A673 (cell line): ENCODE data around the gene BDNF. TPM values are rescaled to one million over a fixed set of nuclear protein-coding genes. Genes with fewer than 3 reads are reported as not detected.

Experiments
- BruUV-seq: library from RNA; stranded (reverse); fragments of 400-500 nt; replicated peaks from 2 replicates; lab custom pipeline; 2021; lab: Mats Ljungman, UMichigan
- CTCF ChIA-PET: fragments of 300-600 bp; sonication (Branson Sonifier 250); formaldehyde crosslinking; loops from one replicate; lab custom pipeline; 2022; ENCODE audit warnings: antibody characterized with exemption; lab: Charles Lee
- POLR2A ChIA-PET: fragments of 300-600 bp; sonication (Branson Sonifier 250); formaldehyde crosslinking; loops from one replicate; lab custom pipeline; 2022; ENCODE audit warnings: antibody characterized with exemption; ENCODE audit not compliant: low non-redundant PET; lab: Charles Lee
- DNase-seq: peaks from one replicate; pipeline ENCODE4 v3.0.0-alpha.2; 2015; ENCODE audit warnings: low spot score
- H3K27ac ChIP-seq: fragments of 200-600 bp; sonication (generic); 2 replicates; pipeline ENCODE4 v1.5.1; 2016; ENCODE audit warnings: mixed run types, low read depth, mild to moderate bottlenecking, mixed read lengths, antibody characterized with exemption, low read length; ENCODE audit not compliant: poor library complexity, severe bottlenecking
- H3K27me3 ChIP-seq: fragments of 200-600 bp; sonication (generic); replicated peaks from 2 replicates; pipeline ENCODE4 v1.6.1; 2017; ENCODE audit warnings: mixed run types, low read depth, mild to moderate bottlenecking, mixed read lengths, antibody characterized with exemption, low read length; ENCODE audit not compliant: insufficient read depth, poor library complexity
- H3K36me3 ChIP-seq: fragments of 200-600 bp; sonication (generic); 2 replicates; pipeline ENCODE4 v1.6.1; 2016; ENCODE audit warnings: mixed run types, mild to moderate bottlenecking, mixed read lengths, antibody characterized with exemption, low read length; ENCODE audit not compliant: insufficient read depth, poor library complexity, severe bottlenecking
- H3K4me1 ChIP-seq: fragments of 200-600 bp; sonication (generic); 2 replicates; pipeline ENCODE4 v1.6.1; 2017; ENCODE audit warnings: mixed run types, mild to moderate bottlenecking, mixed read lengths, antibody characterized with exemption, low read length; ENCODE audit not compliant: insufficient read depth, poor library complexity, severe bottlenecking
- H3K4me3 ChIP-seq: fragments of 200-600 bp; sonication (generic); 2 replicates; pipeline ENCODE4 v1.5.1; 2016; ENCODE audit warnings: low read depth, mixed run types, mild to moderate bottlenecking, mixed read lengths, low read length; ENCODE audit not compliant: poor library complexity, severe bottlenecking
- H3K9me3 ChIP-seq: fragments of 200-600 bp; sonication (generic); 2 replicates; pipeline ENCODE4 v1.6.1; 2016; ENCODE audit warnings: mixed run types, low read depth, mild to moderate bottlenecking, mixed read lengths, antibody characterized with exemption, low read length; ENCODE audit not compliant: poor library complexity, severe bottlenecking
- CTCF ChIP-seq: fragments of 300-800, 200-600 bp; sonication (generic); conservative IDR thresholded peaks from 2 replicates; pipeline ENCODE4 v1.5.1; 2017; ENCODE audit warnings: low read depth, mild to moderate bottlenecking, antibody characterized with exemption, low read length, moderate library complexity, mixed read lengths
- EZH2 ChIP-seq: fragments of 200-600 bp; sonication (generic); IDR thresholded peaks from 2 replicates; pipeline ENCODE4 v1.6.1; 2017; ENCODE audit warnings: borderline replicate concordance, low read depth, mild to moderate bottlenecking, mixed read lengths, antibody characterized with exemption, low read length; ENCODE audit not compliant: poor library complexity, severe bottlenecking
- intact Hi-C: fragments of 100-400 bp; cut with micrococcal nuclease; formaldehyde crosslinking; loops from one replicate; pipeline ENCODE4 v1.10.0; 2022; ENCODE audit not compliant: unreplicated experiment
- total RNA-seq: library from RNA; stranded (reverse); gene quantifications from 2 replicates; pipeline ENCODE4 v1.2.3, GENCODE V29; 2021

The BDNF gene
- total RNA-seq, 1 experiment from 2014 or later: 0.09 TPM

DNA sequence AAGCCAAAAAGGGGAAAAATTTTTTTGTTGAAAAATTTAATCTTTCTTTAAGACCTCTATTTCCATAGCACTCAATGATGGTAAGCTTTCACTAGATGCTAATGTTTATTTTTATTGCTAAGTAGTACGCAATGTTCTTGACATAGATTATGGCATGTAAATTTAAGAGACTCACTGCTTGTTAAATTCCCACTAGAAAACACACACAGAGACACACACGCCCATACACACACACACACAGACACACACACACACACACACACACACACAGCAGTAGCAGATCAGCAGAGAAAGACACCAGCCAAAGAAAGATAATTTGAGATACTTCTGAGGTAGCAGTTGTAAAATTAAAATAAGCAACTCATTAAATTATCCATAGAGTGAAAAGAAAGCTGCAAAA, 16.0 kb upstream of the BDNF start:
- H3K4me3 ChIP-seq: no peak overlapping the region
- intact Hi-C loops: no loop called here
- POLR2A ChIA-PET: no interaction called here
- H3K36me3 ChIP-seq: no peaks in the 10 kb centered on the region
- no peak overlapping the region for H3K27ac ChIP-seq
- peaks cover 14% of the 10 kb centered on the region for H3K4me1 ChIP-seq
- no TSS peak for BruUV-seq
- H3K27me3 ChIP-seq: peaks cover 97% of the 10 kb centered on the region
- no peaks in the 10 kb centered on the region for H3K9me3 ChIP-seq
- TF ChIP-seq CTCF (no peak), EZH2 (peak; percentile 36)
- no peak for DNase-seq
- CTCF ChIA-PET: interaction anchor here (0.6 to 1.4 kb wide), 3 partner anchors 9 to 68 kb away, joined by 3 to 5 read pairs (median 4); no protein-coding TSS in a partner anchor

- Histone ChIP-seq H3K36me3 (no peaks in the 10 kb centered on the region), H3K4me3 (no peak overlapping the region), H3K27me3 (peaks cover 84% of the 10 kb centered on the region), H3K27ac (no peak overlapping the region), H3K9me3 (no peaks in the 10 kb centered on the region), H3K4me1 (no peaks in the 10 kb centered on the region)
- BruUV-seq: no TSS peak
- TF ChIP-seq EZH2 (peak; percentile 3), CTCF (no peak)
- DNase-seq: no peak
- ChIA-PET POLR2A (no interaction called here), CTCF (no interaction called here)
- intact Hi-C loops: no loop called here
These were observed 11.5 kb upstream of the BDNF start for GRCh38 chr11:27711725-27712124.

- intact Hi-C loops: no loop called here
These were observed 10.3 kb upstream of the BDNF start for GRCh38 chr11:27710536-27710935.

More at GRCh38 chr11:27710536-27710935, 10.3 kb upstream of the BDNF start:
- Histone ChIP-seq H3K27me3 (peaks cover 80% of the 10 kb centered on the region), H3K27ac (no peak overlapping the region), H3K36me3 (no peaks in the 10 kb centered on the region), H3K9me3 (no peaks in the 10 kb centered on the region), H3K4me3 (no peak overlapping the region), H3K4me1 (no peaks in the 10 kb centered on the region)
- BruUV-seq: no TSS peak
- DNase-seq: no peak
- ChIA-PET CTCF (interaction anchor here (0.7 kb wide), 1 partner anchor 9 kb away, joined by 3 read pairs; no protein-coding TSS in a partner anchor), POLR2A (interaction anchor here (0.6 kb wide), 1 partner anchor 705 kb away, joined by 3 read pairs; no protein-coding TSS in a partner anchor)
- TF ChIP-seq EZH2 (no peak), CTCF (no peak)
